K562 (cell line): ENCODE results near the gene NFS1. TPM values are rescaled to one million over a fixed set of nuclear protein-coding genes. Genes with fewer than 3 reads are reported as not detected.

Source experiments
- ARID2 ChIP-seq: fragments of 450-650 bp; IDR thresholded peaks from 2 replicates; pipeline ENCODE4 v1.6.1; 2017; ENCODE audit warnings: antibody characterized with exemption, mild to moderate bottlenecking
- BCLAF1 ChIP-seq, 2 experiments: fragments of 450-650 bp in 1 of 2; IDR thresholded peaks; 2 replicates each; pipeline ENCODE4 v1.6.1; 2011 to 2017; ENCODE audit warnings: low read depth in 2 of 2, antibody characterized with exemption in 1 of 2, borderline replicate concordance in 1 of 2, low read length in 1 of 2, mild to moderate bottlenecking in 1 of 2, mixed read lengths in 1 of 2; ENCODE audit not compliant: control insufficient read depth in 1 of 2
- BCOR ChIP-seq: fragments of 450-650 bp; IDR thresholded peaks from 2 replicates; pipeline ENCODE4 v1.6.1; 2016
- ERF ChIP-seq: fragments of 450-650 bp; formaldehyde crosslinking; IDR thresholded peaks from 2 replicates; pipeline ENCODE4 v1.4.0; 2020; ENCODE audit warnings: mild to moderate bottlenecking, mixed read lengths
- ESRRA ChIP-seq: fragments of 450-650 bp; IDR thresholded peaks from 2 replicates; pipeline ENCODE4 v1.6.1; 2014; ENCODE audit warnings: low read depth, mild to moderate bottlenecking, moderate library complexity, borderline replicate concordance
- JUNB ChIP-seq: fragments of 450-650 bp; formaldehyde crosslinking; conservative IDR thresholded peaks from 2 replicates; pipeline ENCODE4 v1.4.0; 2020; ENCODE audit warnings: mild to moderate bottlenecking
- KAT7 ChIP-seq: sonication (generic); formaldehyde crosslinking; IDR thresholded peaks from 2 replicates; pipeline ENCODE4 v1.8.0; 2022; ENCODE audit warnings: missing genetic modification reagents, mild to moderate bottlenecking, borderline replicate concordance
- KHSRP ChIP-seq: fragments of 450-650 bp; IDR thresholded peaks from 2 replicates; pipeline ENCODE4 v1.6.1; 2017
- MEF2A ChIP-seq: IDR thresholded peaks from 2 replicates; pipeline ENCODE4 v1.6.1; 2011; ENCODE audit warnings: low read depth, mild to moderate bottlenecking, low read length, moderate library complexity; ENCODE audit not compliant: control insufficient read depth
- NBN ChIP-seq: fragments of 450-650 bp; IDR thresholded peaks from 2 replicates; pipeline ENCODE4 v1.6.1; 2016; ENCODE audit warnings: low read depth, mild to moderate bottlenecking
- NFRKB ChIP-seq: fragments of 450-650 bp; IDR thresholded peaks from 2 replicates; pipeline ENCODE4 v1.6.1; 2016; ENCODE audit warnings: low read depth
- NR2C1 ChIP-seq, 2 experiments: fragments of 450-650 bp; IDR thresholded peaks; 2 replicates each; pipeline ENCODE4 v1.6.1; 2017; ENCODE audit warnings: mild to moderate bottlenecking in 2 of 2, antibody characterized with exemption in 1 of 2, inconsistent platforms in 1 of 2, missing compliant biosample characterization in 1 of 2, missing genetic modification characterization in 1 of 2
- POLR2AphosphoS5 ChIP-seq: IDR thresholded peaks from 2 replicates; pipeline ENCODE4 v1.6.1; 2011; ENCODE audit warnings: mild to moderate bottlenecking, low read depth, low read length, moderate library complexity; ENCODE audit not compliant: control insufficient read depth, insufficient read depth
- POU5F1 ChIP-seq: fragments of 150-350 bp; IDR thresholded peaks from 2 replicates; pipeline ENCODE4 v1.6.1; 2014; ENCODE audit warnings: borderline replicate concordance, low read length, low read depth, mild to moderate bottlenecking; ENCODE audit not compliant: partially characterized antibody
- RHOXF2B ChIP-seq: fragments of 250-450 bp; sonication (Bioruptor Pico); conservative IDR thresholded peaks from 2 replicates; pipeline ENCODE4 v1.5.1; 2021
- SMARCA4 ChIP-seq: fragments of 450-650 bp; IDR thresholded peaks from 2 replicates; pipeline ENCODE4 v1.6.1; 2016
- SMARCE1 ChIP-seq: fragments of 450-650 bp; IDR thresholded peaks from 2 replicates; pipeline ENCODE4 v1.7.1; 2016; ENCODE audit warnings: mild to moderate bottlenecking
- TGIF2 ChIP-seq: sonication (generic); formaldehyde crosslinking; IDR thresholded peaks from 2 replicates; pipeline ENCODE4 v1.8.1; 2022; ENCODE audit warnings: mild to moderate bottlenecking, missing genetic modification reagents, moderate library complexity
- ZNF3 ChIP-seq: fragments of 250-450 bp; sonication (Bioruptor Pico); IDR thresholded peaks from 2 replicates; pipeline ENCODE4 v1.5.0; 2021; ENCODE audit warnings: mild to moderate bottlenecking, moderate library complexity
- polyA plus RNA-seq, 8 experiments: library from polyadenylated mRNA; depleted of rRNA in 4 of 8; stranded (reverse) in 5 of 8; unstranded in 3 of 8; fragments of >200 nt; fragmentation: Nextera tagmentation in 2 of 8; fragmentation: Illumina TruSeq in 1 of 8; extraction: Ambion mirVana in 2 of 8; extraction: Trizol in 1 of 8; gene quantifications; 2 replicates each; pipeline versions ENCODE4 v1.2.1 to v1.2.3, GENCODE V29; 2011 to 2014; ENCODE audit warnings: inconsistent platforms in 1 of 8, missing spikeins in 1 of 8
- total RNA-seq, 7 experiments: library from RNA; depleted of rRNA in 6 of 7; stranded (reverse); fragments of >200 nt in 6 of 7; fragmentation: Illumina TruSeq in 2 of 7; extraction: Trizol in 2 of 7; gene quantifications; 2 replicates each; pipeline versions ENCODE4 v1.2.1 to v1.2.3, GENCODE V29; 2011 to 2021; ENCODE audit warnings: low replicate concordance in 1 of 7
- TF ChIP-seq, protein P1 (sequence below): fragments of 250-450 bp; sonication (Bioruptor Pico); IDR thresholded peaks from 2 replicates; pipeline ENCODE4 v1.9.0; 2021; ENCODE audit warnings: mild to moderate bottlenecking
- TF ChIP-seq, protein P2 (sequence below): fragments of 450-650 bp; IDR thresholded peaks from 2 replicates; pipeline ENCODE4 v1.6.1; 2017; ENCODE audit warnings: antibody characterized with exemption
- TF ChIP-seq, protein P3 (sequence below): IDR thresholded peaks from 3 replicates; pipeline ENCODE4 v1.6.1; 2011; ENCODE audit warnings: borderline replicate concordance, mild to moderate bottlenecking; ENCODE audit not compliant: insufficient read length, insufficient read depth

Gene NFS1
- total and polyA plus RNA-seq, 9 of the 15 experiments (the other 6 are each of a cell fraction or from before 2014, with no cell fraction given) = 11.5 to 84.8 (median 47.1) TPM

GRCh38 chr20:35742741-35743523 is 43.8 kb upstream of the NFS1 start (continued):
- 0 out of 4 replicates have a peak, but pooled peaks of 1 of the 2 experiments have one; percentile 16 for TF ChIP-seq BCLAF1 (IDR thresholded peaks at IDR 0.05; ENCODE audit: borderline replicate concordance in 1 of 2, control insufficient read depth in 1 of 2, low read depth in 2 of 2, low read length in 1 of 2)
- no peak for TF ChIP-seq RHOXF2B (CRISPR knock-in tag)
- peak; percentile 84; the same call in 1 of the 2 replicates for TF ChIP-seq NBN
- 0 out of 2 replicates have a peak, but pooled peaks have one; percentile 34 for TF ChIP-seq MEF2A
- peak; percentile 69 for TF ChIP-seq ESRRA
- no peak for TF ChIP-seq KHSRP
- no peak; the same call in 1 of the 2 replicates for TF ChIP-seq NR2C1 (IDR thresholded peaks at IDR 0.05)
- peak; percentile 35; the same call in 1 of the 2 replicates for TF ChIP-seq NR2C1 (tag; IDR thresholded peaks at IDR 0.05)
- peak; percentile 31; the same call in 1 of the 2 replicates for TF ChIP-seq SMARCE1
- TF ChIP-seq KAT7 (CRISPR knock-in tag) = peak; percentile 58; the same call in 1 of the 2 replicates
- TF ChIP-seq ERF (CRISPR knock-in tag) = 0 out of 2 replicates have a peak, but pooled peaks have one; percentile 41
- TF ChIP-seq JUNB (CRISPR knock-in tag) = no peak
- TF ChIP-seq, protein P1, sequence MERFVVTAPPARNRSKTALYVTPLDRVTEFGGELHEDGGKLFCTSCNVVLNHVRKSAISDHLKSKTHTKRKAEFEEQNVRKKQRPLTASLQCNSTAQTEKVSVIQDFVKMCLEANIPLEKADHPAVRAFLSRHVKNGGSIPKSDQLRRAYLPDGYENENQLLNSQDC = no peak
- TF ChIP-seq BCOR = peak; percentile 28; the same call in 1 of the 2 replicates
- no peak for TF ChIP-seq ZNF3 (CRISPR knock-in tag)
- TF ChIP-seq, protein P2, sequence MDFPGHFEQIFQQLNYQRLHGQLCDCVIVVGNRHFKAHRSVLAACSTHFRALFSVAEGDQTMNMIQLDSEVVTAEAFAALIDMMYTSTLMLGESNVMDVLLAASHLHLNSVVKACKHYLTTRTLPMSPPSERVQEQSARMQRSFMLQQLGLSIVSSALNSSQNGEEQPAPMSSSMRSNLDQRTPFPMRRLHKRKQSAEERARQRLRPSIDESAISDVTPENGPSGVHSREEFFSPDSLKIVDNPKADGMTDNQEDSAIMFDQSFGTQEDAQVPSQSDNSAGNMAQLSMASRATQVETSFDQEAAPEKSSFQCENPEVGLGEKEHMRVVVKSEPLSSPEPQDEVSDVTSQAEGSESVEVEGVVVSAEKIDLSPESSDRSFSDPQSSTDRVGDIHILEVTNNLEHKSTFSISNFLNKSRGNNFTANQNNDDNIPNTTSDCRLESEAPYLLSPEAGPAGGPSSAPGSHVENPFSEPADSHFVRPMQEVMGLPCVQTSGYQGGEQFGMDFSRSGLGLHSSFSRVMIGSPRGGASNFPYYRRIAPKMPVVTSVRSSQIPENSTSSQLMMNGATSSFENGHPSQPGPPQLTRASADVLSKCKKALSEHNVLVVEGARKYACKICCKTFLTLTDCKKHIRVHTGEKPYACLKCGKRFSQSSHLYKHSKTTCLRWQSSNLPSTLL = no peak
- TF ChIP-seq, protein P3, sequence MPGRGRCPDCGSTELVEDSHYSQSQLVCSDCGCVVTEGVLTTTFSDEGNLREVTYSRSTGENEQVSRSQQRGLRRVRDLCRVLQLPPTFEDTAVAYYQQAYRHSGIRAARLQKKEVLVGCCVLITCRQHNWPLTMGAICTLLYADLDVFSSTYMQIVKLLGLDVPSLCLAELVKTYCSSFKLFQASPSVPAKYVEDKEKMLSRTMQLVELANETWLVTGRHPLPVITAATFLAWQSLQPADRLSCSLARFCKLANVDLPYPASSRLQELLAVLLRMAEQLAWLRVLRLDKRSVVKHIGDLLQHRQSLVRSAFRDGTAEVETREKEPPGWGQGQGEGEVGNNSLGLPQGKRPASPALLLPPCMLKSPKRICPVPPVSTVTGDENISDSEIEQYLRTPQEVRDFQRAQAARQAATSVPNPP = no peak
- no peak for TF ChIP-seq POU5F1
- TF ChIP-seq SMARCA4 = peak; percentile 67; the same call in 1 of the 2 replicates
- TF ChIP-seq POLR2AphosphoS5 = no peak
- TF ChIP-seq TGIF2 (CRISPR knock-in tag) = no peak
- TF ChIP-seq ARID2 = 0 out of 2 replicates have a peak, but pooled peaks have one; percentile 9
- no peak; the same call in 1 of the 2 replicates for TF ChIP-seq NFRKB
